Prostate gland (tissue), 2 donors: Measurements from ENCODE around the gene NMRAL1.

Source experiments
- POLR2A ChIP-seq: fragments of 450-650 bp; IDR thresholded peaks from one replicate; pipeline ENCODE4 v1.6.1; 2016; ENCODE audit warnings: antibody characterized with exemption, mild to moderate bottlenecking
- POLR2AphosphoS5 ChIP-seq: sonication (generic); formaldehyde crosslinking; IDR thresholded peaks from one replicate; pipeline ENCODE4 v1.6.1; 2017; ENCODE audit warnings: antibody characterized with exemption
- TF ChIP-seq, protein P1 (sequence below), 4 experiments: fragments of 200-600 bp in 2 of 4; fragments of 450-650 bp in 2 of 4; sonication (generic) in 2 of 4; IDR thresholded peaks; 1 replicate in 3 of 4; 2 replicates in 1 of 4; pipeline ENCODE4 v1.5.1; 2016 to 2019; ENCODE audit warnings: antibody characterized with exemption in 4 of 4, mild to moderate bottlenecking in 2 of 4, moderate library complexity in 2 of 4

GRCh38 chr16:4510747-4511426 lies 36.5 kb upstream of the NMRAL1 start:
- TF ChIP-seq, protein P1, sequence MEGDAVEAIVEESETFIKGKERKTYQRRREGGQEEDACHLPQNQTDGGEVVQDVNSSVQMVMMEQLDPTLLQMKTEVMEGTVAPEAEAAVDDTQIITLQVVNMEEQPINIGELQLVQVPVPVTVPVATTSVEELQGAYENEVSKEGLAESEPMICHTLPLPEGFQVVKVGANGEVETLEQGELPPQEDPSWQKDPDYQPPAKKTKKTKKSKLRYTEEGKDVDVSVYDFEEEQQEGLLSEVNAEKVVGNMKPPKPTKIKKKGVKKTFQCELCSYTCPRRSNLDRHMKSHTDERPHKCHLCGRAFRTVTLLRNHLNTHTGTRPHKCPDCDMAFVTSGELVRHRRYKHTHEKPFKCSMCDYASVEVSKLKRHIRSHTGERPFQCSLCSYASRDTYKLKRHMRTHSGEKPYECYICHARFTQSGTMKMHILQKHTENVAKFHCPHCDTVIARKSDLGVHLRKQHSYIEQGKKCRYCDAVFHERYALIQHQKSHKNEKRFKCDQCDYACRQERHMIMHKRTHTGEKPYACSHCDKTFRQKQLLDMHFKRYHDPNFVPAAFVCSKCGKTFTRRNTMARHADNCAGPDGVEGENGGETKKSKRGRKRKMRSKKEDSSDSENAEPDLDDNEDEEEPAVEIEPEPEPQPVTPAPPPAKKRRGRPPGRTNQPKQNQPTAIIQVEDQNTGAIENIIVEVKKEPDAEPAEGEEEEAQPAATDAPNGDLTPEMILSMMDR (IDR thresholded peaks at IDR 0.05): no peak
- TF ChIP-seq POLR2AphosphoS5: no peak
- TF ChIP-seq POLR2A: no peak
